SH-SY5Y (cell line): ENCODE measurements around the gene NFKBIA.

Experiments used
- GATA2 ChIP-seq: IDR thresholded peaks from 2 replicates; pipeline ENCODE4 v1.6.1; 2011; ENCODE audit warnings: mild to moderate bottlenecking, low read depth, low read length
- GATA3 ChIP-seq: IDR thresholded peaks from 2 replicates; pipeline ENCODE4 v1.6.1; 2011; ENCODE audit warnings: low read depth, mild to moderate bottlenecking, low read length, moderate library complexity

GRCh38 chr14:35361141-35361480 is 43.4 kb downstream of the NFKBIA start:
- TF ChIP-seq GATA3, result no peak
- no peak for TF ChIP-seq GATA2
